Body of pancreas (tissue), 4 donors: ENCODE results near the gene PSD4.

Source experiments
- POLR2A ChIP-seq, 3 donors: fragments of 450-650 bp; IDR thresholded peaks; one replicate each; pipeline ENCODE4 v1.6.1; 2016; ENCODE audit warnings: antibody characterized with exemption in 3 of 3, mild to moderate bottlenecking in 2 of 3
- TF ChIP-seq, protein P1 (sequence below), 7 experiments: fragments of 450-650 bp in 4 of 7; fragments of 200-600 bp in 3 of 7; sonication (generic) in 3 of 7; IDR thresholded peaks; one replicate each; pipeline ENCODE4 v1.5.1; 2016 to 2019; ENCODE audit warnings: antibody characterized with exemption in 7 of 7

DNA sequence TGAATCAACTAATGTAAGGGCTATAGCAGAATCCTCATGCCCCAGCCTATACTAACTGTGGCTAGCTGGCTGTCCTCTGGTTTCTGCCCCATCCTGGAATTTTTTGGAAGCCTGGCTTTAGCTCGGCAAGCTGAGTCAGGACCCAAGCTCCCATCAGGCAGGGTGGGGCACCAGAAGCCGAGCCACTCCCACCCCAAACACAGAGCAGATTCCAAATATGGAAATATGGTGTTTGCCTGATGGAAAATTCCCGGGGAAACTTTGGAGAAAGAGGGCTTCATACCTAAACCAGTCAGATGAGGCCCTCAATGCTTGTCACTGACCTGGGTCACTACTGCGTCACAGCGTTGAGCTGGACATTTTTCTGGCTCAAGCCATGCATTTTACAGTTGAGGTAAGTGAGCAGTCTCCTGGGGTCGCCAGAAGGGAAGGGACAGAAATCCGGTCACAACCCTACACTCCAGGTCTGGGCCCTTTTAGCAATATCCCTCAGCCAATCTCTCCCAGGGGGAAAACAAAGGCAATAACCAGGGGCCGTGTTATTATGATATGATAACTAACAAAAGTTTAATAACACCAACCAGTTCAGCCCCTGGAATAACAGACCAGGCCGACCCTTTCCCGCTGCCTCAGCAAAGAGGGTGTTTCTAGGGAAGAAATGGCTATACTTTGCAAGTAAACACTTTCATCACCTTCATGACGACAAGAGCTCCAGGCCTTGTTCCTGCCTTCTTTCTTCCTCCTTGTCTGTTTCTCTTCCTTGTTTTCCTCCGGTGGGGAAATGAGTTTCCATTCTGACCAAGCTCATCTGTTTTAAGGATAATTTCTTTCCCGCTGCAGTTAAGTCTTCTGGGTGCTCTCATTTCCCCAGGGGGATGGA lies 37.7 kb downstream of the PSD4 start:
- TF ChIP-seq, protein P1, sequence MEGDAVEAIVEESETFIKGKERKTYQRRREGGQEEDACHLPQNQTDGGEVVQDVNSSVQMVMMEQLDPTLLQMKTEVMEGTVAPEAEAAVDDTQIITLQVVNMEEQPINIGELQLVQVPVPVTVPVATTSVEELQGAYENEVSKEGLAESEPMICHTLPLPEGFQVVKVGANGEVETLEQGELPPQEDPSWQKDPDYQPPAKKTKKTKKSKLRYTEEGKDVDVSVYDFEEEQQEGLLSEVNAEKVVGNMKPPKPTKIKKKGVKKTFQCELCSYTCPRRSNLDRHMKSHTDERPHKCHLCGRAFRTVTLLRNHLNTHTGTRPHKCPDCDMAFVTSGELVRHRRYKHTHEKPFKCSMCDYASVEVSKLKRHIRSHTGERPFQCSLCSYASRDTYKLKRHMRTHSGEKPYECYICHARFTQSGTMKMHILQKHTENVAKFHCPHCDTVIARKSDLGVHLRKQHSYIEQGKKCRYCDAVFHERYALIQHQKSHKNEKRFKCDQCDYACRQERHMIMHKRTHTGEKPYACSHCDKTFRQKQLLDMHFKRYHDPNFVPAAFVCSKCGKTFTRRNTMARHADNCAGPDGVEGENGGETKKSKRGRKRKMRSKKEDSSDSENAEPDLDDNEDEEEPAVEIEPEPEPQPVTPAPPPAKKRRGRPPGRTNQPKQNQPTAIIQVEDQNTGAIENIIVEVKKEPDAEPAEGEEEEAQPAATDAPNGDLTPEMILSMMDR (IDR thresholded peaks at IDR 0.05), result no peak
- no peak for TF ChIP-seq POLR2A (IDR thresholded peaks at IDR 0.05)
